ENCODE data around the gene LRRFIP1. TPM values are rescaled to one million over a fixed set of nuclear protein-coding genes. Genes with fewer than 3 reads are reported as not detected.
A peak's percentile ranks its signal among the peaks of the same experiment; 100 is the strongest.

The LRRFIP1 gene
- total RNA-seq, 1 donor from 2014 or later, result 103 TPM

- no peak for ATAC-seq
Measured at GRCh38 chr2:237642038-237642734, 14.8 kb downstream of the LRRFIP1 start.

GRCh38 chr2:237643066-237643465 lies 15.7 kb downstream of the LRRFIP1 start:
- no peak for ATAC-seq

GRCh38 chr2:237643582-237644380 lies 16.4 kb downstream of the LRRFIP1 start:
- no peak for ATAC-seq

- no peak for ATAC-seq
Measured at GRCh38 chr2:237644381-237644703, 17.0 kb downstream of the LRRFIP1 start.

DNA sequence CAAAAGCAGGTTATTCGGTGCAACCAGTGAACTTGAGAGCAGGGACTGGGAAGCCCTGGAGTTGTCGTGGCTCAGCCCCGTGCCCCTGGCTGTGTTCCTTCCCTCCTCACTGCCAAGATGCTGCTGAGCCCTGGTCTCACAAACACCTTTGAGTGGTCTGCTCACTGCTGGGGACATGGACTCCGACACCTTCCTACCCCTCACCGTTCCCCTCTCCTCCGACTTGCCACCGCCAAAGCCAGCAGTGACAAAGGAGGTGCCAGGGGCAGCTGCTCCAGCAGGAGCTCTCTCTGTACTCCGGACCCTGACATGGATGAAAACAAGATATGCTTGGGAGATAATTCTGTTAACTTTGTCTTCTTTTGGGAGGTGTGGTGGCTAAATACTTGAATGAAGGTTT lies 17.9 kb downstream of the LRRFIP1 start:
- no peak for ATAC-seq

DNA sequence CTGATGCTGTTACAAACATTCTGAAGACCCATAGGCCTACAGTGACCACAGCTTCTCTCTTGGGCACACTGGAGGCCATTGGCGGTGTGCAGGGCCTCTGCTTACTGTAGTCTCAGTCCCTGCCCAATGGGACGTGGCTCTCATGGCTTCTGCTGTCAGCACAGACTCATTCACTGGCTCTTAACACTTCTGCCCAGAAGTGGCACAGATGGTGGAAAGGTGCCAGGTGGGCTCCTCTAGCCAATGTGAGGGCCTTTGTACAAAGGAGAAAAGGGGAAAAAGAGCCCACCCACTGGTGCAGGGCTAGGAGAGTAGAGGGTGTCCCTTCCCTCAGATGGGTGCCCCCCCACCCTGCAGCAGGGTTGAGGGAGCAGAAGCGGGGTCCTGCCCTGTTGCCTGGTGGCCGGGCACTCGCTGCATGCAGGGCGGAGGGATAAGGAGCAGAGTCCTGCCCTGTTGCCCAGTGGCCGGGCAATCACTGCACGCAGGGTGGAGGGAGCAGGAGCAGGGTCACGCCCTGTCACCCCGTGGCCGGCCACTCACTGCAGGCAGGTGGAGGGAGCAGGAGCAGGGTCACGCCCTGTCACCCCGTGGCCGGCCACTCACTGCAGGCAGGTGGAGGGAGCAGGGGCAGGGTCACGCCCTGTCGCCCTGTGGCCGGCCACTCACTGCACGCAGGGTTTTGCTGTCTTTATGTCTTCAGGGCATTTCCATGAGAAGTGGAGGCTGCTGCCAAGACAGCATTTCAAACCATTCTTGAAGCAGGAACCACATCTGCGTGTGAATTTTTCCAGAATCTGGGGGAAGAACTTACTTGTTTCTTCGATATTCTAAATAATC lies 20.0 kb downstream of the LRRFIP1 start:
- no peak for ATAC-seq

DNA sequence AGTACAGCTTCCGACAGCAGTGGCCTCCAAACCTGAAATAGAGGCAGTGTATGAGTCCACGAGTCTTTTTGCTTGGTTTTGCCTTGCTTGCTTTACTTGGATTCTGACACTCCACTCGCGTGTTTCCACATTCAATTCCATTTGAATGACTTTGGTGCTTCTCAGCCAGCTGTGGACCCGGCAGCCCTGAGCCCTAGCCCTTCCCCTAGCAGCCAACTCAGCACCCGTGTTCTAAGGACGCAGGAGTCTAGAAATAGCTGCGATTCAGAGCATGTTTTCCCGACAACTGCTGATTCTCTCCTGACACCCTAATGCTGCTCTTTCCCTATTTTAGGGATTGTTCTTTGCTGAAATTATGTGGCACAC lies 20.6 kb downstream of the LRRFIP1 start:
- no peak for ATAC-seq

DNA sequence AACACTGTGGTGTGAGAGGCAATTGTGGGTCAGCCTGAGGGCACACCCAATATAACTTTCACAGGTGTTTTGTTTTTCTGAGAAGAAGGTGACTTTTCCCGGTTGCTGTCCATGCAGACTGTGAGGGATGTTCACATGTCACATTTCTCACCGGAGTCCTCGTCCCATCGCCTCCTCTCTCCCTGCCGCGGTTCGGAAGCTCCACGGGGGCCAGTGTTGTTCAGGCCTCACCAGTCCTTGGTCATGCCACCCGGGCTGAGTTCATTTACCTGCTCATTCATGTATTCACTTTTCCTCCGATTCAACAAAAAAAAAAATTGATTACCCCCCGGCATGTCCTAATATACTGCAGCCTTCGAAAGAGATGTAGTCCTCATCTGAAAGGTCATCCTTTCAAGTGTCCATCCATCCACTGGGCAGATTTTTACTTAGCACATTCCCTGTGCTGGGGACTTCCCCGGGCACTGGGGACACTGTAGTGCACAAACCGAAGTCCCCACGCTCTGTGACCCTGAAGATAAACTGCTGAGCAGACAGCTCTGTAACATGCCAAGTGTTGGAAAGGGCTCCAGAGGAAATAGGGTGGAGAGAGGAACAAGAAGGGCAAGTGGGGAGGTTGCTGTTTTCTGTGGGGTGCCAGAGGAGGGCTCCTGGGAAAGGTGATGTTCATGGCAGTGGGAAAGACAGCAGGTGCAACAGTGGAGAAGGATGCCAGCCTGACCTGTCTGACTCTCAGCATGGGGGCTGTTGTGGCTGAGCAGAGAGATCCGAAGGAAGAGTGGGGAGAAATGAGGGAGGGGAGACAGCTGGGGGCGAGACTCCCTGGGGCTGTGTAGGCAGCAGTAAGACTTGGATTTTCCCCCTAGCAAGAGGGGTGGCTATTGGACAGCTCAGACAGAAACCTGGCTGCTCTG lies 22.4 kb downstream of the LRRFIP1 start:
- ATAC-seq, result no peak

DNA sequence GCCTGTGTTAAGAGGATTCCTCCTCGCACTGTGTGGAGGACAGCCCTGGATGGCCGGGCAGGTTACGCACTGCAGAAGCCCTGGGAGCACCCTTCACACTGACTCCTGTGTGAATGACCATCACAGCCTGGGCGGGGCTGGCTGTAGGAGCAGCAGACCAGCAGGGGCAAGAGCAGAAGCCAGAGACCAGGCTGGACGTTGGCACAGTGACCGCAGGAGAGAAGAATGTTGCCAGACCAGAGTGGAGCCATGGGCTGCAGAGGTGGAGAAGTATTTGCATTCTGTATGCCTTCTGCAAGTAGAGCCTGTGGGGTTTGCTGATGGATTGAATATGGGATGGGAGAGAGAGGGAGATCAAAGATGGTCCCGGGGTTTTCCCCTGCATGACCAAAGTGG lies 23.1 kb downstream of the LRRFIP1 start:
- ATAC-seq, result peak; percentile 18

DNA sequence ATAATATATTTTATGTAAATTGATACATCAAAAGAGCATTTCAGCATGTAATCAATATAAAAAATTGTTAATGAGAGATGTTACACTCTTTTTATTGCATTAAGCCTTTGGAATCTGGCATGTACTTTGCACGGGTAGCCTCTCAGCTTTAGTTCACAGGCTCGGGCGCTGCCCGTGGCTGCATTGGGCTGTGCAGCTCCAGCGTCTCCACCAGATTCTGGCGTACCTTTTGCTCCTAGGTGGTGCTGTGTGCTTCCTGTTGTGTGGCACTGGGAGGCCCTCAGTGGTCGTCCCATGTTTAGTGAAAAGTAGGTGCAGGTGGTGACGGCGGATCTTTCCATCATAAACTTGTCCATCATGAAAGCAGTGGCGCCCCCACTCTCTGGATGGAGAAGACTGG lies 24.4 kb downstream of the LRRFIP1 start:
- no peak for ATAC-seq

DNA sequence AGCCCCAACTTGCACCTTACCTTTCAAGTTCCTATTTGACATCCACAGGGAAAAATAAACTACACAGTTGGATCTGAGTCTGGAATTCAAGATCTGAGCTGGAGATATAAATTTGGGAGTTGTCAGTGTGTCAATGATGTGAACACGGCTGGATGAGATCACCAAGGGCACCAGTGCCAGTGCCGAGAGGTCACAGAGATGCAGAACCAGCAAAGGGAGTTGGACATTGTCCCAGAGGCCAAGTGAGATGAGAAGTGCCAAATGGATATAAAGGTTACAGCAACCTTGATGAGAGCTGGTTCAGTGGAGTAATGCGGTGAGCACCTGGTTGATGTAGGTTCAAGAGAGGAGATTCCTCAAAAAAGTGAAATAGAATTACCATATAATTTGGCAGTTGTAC lies 24.8 kb downstream of the LRRFIP1 start:
- no peak for ATAC-seq

DNA sequence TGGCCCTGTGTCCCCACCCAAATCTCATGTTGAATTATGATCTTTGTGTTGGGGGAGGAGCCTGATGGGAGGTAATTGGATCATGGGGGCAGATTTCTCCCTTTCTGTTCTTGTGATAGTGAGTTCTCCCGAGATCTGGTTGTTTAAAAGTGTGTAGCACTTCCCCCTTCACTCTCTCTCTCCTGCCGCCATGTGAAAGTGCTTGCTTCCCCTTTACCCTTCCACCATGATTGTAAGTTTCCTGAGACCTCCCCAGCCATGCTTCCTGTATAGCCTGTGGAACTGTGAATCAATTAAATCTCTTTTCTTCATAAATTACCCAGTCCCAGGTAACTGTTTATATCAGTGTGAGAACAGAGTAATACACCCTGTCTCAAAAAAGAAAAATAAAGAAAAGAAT lies 25.5 kb downstream of the LRRFIP1 start:
- no peak for ATAC-seq

- no peak for ATAC-seq
Measured at GRCh38 chr2:237653776-237654558, 26.6 kb downstream of the LRRFIP1 start.

DNA sequence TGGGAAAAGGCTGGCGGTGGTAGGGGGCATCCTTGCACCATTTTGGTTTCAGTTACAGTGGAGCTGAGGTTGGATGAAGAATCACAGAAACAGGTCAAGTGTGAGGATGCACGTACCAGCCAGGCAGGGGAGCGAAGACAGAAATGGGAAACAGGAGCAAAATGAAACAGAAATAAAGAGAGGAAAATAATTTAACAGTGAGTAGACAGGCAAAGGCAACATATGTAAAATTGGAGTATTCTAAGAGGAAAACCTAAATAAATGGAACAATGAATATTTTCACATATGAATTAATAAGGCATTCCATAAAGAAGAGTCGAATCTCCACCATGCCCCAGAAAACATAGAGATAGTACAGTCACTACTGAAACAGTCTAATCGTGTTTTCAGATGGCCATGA lies 29.7 kb downstream of the LRRFIP1 start:
- no peak for ATAC-seq

GRCh38 chr2:237660381-237660900 lies 33.1 kb downstream of the LRRFIP1 start:
- ATAC-seq, result no peak

DNA sequence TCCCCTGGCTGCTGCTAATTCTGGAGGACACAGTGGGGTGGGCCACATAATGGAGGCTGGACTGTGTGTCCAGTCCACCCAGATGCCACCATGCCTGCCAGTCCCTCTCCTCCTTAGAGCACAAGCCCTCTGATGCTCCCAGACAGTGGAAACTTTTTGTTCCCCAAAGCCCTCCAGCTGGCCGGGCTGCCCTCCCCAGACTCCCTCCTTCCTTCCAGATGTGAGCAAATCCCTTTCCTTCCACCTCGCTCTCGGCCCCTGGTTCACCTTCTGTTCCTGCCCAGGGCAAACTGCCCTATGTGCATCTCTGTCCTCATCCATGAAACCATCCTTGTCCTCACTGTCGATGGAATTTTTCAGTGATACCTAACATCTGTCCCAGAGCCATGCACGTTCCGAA lies 33.9 kb downstream of the LRRFIP1 start:
- no peak for ATAC-seq

DNA sequence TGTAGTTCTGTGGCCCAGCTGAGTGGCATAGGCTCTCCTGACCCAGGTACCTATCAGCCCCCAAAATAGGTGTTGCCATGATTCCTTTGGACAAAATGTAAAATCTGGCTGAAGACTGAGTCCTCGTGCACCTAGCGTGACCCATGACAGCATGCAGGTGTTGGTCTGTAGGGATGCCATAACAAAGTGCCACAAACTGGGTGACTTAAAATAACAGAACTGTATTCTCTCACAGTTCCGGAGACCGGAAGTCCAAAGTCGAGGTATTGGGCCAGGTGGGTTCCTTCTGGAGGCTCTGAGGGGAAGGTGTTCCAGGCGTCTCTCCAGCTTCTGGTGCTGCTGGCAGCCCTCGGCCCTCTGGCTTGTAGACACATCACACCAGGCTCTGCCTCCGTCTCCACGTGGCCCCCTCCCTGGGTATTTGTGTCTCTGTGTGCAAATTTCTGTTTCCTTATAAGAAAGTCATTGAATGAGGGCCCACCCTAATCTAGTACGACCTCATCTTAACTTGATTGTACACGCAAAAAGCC lies 34.5 kb downstream of the LRRFIP1 start:
- ATAC-seq, result no peak

DNA sequence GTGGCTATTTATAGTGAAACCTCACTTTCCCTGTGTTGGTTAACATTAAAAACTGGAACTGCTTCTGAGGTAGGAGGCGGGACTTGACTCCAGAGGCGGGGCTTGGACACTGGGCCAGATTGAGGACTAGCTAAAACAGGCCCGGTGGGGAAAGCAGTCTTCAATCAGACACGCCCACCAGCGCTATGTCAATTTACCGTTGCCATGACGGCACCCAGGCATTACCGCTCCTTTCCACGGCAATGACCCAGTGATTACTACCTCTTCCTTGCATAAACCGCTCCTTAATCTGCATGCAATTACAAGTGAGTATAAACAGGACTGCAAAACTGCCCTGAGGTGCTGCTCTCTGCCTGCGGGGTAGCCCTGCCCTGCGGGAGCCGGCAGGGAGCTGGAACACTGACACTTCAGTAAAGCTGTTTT lies 35.3 kb downstream of the LRRFIP1 start:
- peak; percentile 98 for ATAC-seq

DNA sequence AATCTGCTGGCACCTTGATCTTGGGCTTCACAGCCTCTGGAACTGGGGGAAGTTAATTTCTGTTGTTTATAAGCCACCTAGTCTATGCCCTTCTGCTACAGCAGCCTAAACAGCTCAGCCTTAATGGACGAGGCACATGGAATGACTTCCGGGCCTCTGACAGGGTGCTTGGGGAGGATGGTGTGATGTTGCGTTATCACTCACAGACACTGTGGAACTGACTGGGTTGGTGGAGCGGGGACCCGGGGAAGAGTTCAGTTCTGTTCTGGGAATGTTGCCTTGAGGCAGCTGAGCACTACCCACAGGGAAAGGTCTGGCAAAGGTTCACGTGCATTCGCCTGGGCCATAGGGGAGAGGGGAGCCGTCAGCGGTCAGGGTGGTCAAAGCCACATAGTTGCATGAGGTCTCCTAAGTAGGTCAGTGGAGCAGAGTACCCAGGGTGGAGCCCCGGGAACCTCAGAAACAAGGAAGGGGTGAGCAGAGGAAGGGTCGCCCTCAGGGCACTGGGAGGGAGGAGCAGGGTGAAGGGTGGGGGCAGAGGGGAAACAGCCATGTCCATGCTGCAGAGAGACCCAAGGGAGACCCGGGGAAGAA lies 36.2 kb downstream of the LRRFIP1 start:
- ATAC-seq, result no peak

GRCh38 chr2:237664151-237664550 lies 36.8 kb downstream of the LRRFIP1 start:
- ATAC-seq, result no peak

GRCh38 chr2:237665713-237666143 lies 38.3 kb downstream of the LRRFIP1 start:
- no peak for ATAC-seq

All from esophagus mucosa (tissue), 1 donor.